ENCODE data around the gene GPR37L1. TPM values are rescaled to one million over a fixed set of nuclear protein-coding genes. Genes with fewer than 3 reads are reported as not detected.

GPR37L1 gene
- total RNA-seq, 5 donors from 2014 or later (not counting 1 experiment from before 2014, with no cell fraction given): not detected

GRCh38 chr1:202127061-202127460 is 4.3 kb downstream of the GPR37L1 start:
- H3K27me3 Mint-ChIP-seq: peaks cover 3 to 12% of the 10 kb centered on the region in 2 donors
- peaks cover 0 to 6% (median 4%) of the 10 kb centered on the region in 3 donors for H3K4me1 Mint-ChIP-seq
- peaks cover 0 to 17% of the 10 kb centered on the region in 2 experiments for H3K27me3 ChIP-seq (replicated peaks in 1 of 2; ENCODE audit: control insufficient read depth in 2 of 2, extremely low read depth in 1 of 2, insufficient read depth in 2 of 2, low read length in 1 of 2)
- no peaks in the 10 kb centered on the region for H3K9me3 Mint-ChIP-seq
- no CpG with 5 or more reads among the region's 6 CpGs for WGBS (ENCODE audit: insufficient coverage)
- H3K4me3 Mint-ChIP-seq: no peak overlapping the region
- no peaks in the 10 kb centered on the region for H3K9me3 ChIP-seq
- H3K27ac ChIP-seq (ENCODE audit: low read length): no peak overlapping the region
- no peak overlapping the region for H3K4me3 ChIP-seq (ENCODE audit: control insufficient read depth in 1 of 2, extremely low read depth in 1 of 2, low read length in 1 of 2)
- no peaks in the 10 kb centered on the region for H3K36me3 Mint-ChIP-seq
- peaks cover 0 to 3% of the 10 kb centered on the region in 2 donors for H3K36me3 ChIP-seq (ENCODE audit: control insufficient read depth in 2 of 2, extremely low read depth in 1 of 2, insufficient read depth in 1 of 2, low read length in 1 of 2)
- ChIA-PET CTCF (interaction anchor here in 1 of 2 donors (0.7 kb wide), 1 partner anchor 449 kb away, joined by 3 read pairs; no protein-coding TSS in a partner anchor), POLR2A (no interaction called here)
- H3K27ac Mint-ChIP-seq: no peak overlapping the region
- DNase-seq: no peak
- ATAC-seq (replicated peaks in 1 of 4): no peak
- no peaks in the 10 kb centered on the region for H3K4me1 ChIP-seq (ENCODE audit: control insufficient read depth in 1 of 2, extremely low read depth in 1 of 2, insufficient read depth in 2 of 2, low read length in 2 of 2)

- Mint-ChIP-seq H3K27me3 (peaks cover 3 to 12% of the 10 kb centered on the region in 2 donors), H3K27ac (no peak overlapping the region), H3K4me1 (peaks cover 0 to 6% (median 4%) of the 10 kb centered on the region in 3 donors), H3K4me3 (no peak overlapping the region), H3K36me3 (peaks cover 2% of the 10 kb centered on the region), H3K9me3 (no peaks in the 10 kb centered on the region)
- Histone ChIP-seq H3K4me3 (ENCODE audit: control insufficient read depth in 1 of 2, extremely low read depth in 1 of 2, low read length in 1 of 2) (no peak overlapping the region), H3K27me3 (replicated peaks in 1 of 2; ENCODE audit: control insufficient read depth in 2 of 2, extremely low read depth in 1 of 2, insufficient read depth in 2 of 2, low read length in 1 of 2) (peaks cover 0 to 10% of the 10 kb centered on the region in 2 experiments), H3K36me3 (ENCODE audit: control insufficient read depth in 2 of 2, extremely low read depth in 1 of 2, insufficient read depth in 1 of 2, low read length in 1 of 2) (peaks cover 0 to 12% of the 10 kb centered on the region in 2 donors), H3K4me1 (ENCODE audit: control insufficient read depth in 1 of 2, extremely low read depth in 1 of 2, insufficient read depth in 2 of 2, low read length in 2 of 2) (no peaks in the 10 kb centered on the region), H3K27ac (ENCODE audit: low read length) (no peak overlapping the region), H3K9me3 (no peaks in the 10 kb centered on the region)
- CTCF ChIA-PET: no interaction called here
- ATAC-seq (replicated peaks in 1 of 4): peak in 2 of 4 experiments; percentile 9 to 24
- 91% methylated on average over 18 of the region's 26 CpGs for WGBS (ENCODE audit: insufficient coverage)
- POLR2A ChIA-PET: no interaction called here
- DNase-seq: no peak
Observed at GRCh38 chr1:202127836-202128622, 5.3 kb downstream of the GPR37L1 start.

GRCh38 chr1:202129453-202130296 is 7.0 kb downstream of the GPR37L1 start:
- no peak overlapping the region for H3K27ac Mint-ChIP-seq
- CTCF ChIA-PET: interaction anchor here in 1 of 2 donors (0.6 kb wide), 2 partner anchors 46 to 260 kb away, joined by 3 to 8 read pairs; no protein-coding TSS in a partner anchor

GRCh38 chr1:202130297-202130721 is 7.6 kb downstream of the GPR37L1 start:
- H3K9me3 Mint-ChIP-seq: no peaks in the 10 kb centered on the region
- peaks cover 0 to 6% (median 4%) of the 10 kb centered on the region in 3 donors for H3K4me1 Mint-ChIP-seq
- DNase-seq (no peak), ATAC-seq (replicated peaks in 1 of 4) (no peak)
- Histone ChIP-seq H3K27me3 (replicated peaks in 1 of 2; ENCODE audit: control insufficient read depth in 2 of 2, extremely low read depth in 1 of 2, insufficient read depth in 2 of 2, low read length in 1 of 2) (peaks cover 0 to 2% of the 10 kb centered on the region in 2 experiments), H3K27ac (ENCODE audit: low read length) (no peak overlapping the region), H3K4me1 (ENCODE audit: control insufficient read depth in 1 of 2, extremely low read depth in 1 of 2, insufficient read depth in 2 of 2, low read length in 2 of 2) (no peaks in the 10 kb centered on the region), H3K36me3 (ENCODE audit: control insufficient read depth in 2 of 2, extremely low read depth in 1 of 2, insufficient read depth in 1 of 2, low read length in 1 of 2) (peaks cover 5 to 33% of the 10 kb centered on the region in 2 donors), H3K4me3 (ENCODE audit: control insufficient read depth in 1 of 2, extremely low read depth in 1 of 2, low read length in 1 of 2) (no peak overlapping the region), H3K9me3 (no peaks in the 10 kb centered on the region)
- no peak overlapping the region for H3K4me3 Mint-ChIP-seq
- H3K27me3 Mint-ChIP-seq: peaks cover 0 to 6% of the 10 kb centered on the region in 2 donors
- WGBS (ENCODE audit: insufficient coverage): 64% methylated on average over 3 of the region's 11 CpGs
- ChIA-PET POLR2A (no interaction called here), CTCF (no interaction called here)
- peaks cover 8% of the 10 kb centered on the region for H3K36me3 Mint-ChIP-seq
- no peak overlapping the region for H3K27ac Mint-ChIP-seq

More at GRCh38 chr1:202129453-202130296, 7.0 kb downstream of the GPR37L1 start:
- Histone ChIP-seq H3K4me1 (ENCODE audit: control insufficient read depth in 1 of 2, extremely low read depth in 1 of 2, insufficient read depth in 2 of 2, low read length in 2 of 2) (no peaks in the 10 kb centered on the region), H3K27me3 (replicated peaks in 1 of 2; ENCODE audit: control insufficient read depth in 2 of 2, extremely low read depth in 1 of 2, insufficient read depth in 2 of 2, low read length in 1 of 2) (peaks cover 0 to 2% of the 10 kb centered on the region in 2 experiments), H3K27ac (ENCODE audit: low read length) (no peak overlapping the region), H3K9me3 (no peaks in the 10 kb centered on the region), H3K36me3 (ENCODE audit: control insufficient read depth in 2 of 2, extremely low read depth in 1 of 2, insufficient read depth in 1 of 2, low read length in 1 of 2) (peaks cover 3 to 28% of the 10 kb centered on the region in 2 donors), H3K4me3 (ENCODE audit: control insufficient read depth in 1 of 2, extremely low read depth in 1 of 2, low read length in 1 of 2) (no peak overlapping the region)
- peaks cover 0 to 6% (median 4%) of the 10 kb centered on the region in 3 donors for H3K4me1 Mint-ChIP-seq
- ATAC-seq (replicated peaks in 1 of 4) (no peak), DNase-seq (no peak)
- H3K4me3 Mint-ChIP-seq: no peak overlapping the region
- H3K27me3 Mint-ChIP-seq: peaks cover under 1 to 6% of the 10 kb centered on the region in 2 donors
- WGBS (ENCODE audit: insufficient coverage): 86% methylated on average over 6 of the region's 8 CpGs
- peaks cover 5% of the 10 kb centered on the region for H3K36me3 Mint-ChIP-seq
- no peaks in the 10 kb centered on the region for H3K9me3 Mint-ChIP-seq
- POLR2A ChIA-PET: interaction anchor here in 1 of 2 donors (0.6 kb wide), 1 partner anchor 660 kb away, joined by 5 read pairs; no protein-coding TSS in a partner anchor

- no peak overlapping the region for H3K27ac Mint-ChIP-seq
- DNase-seq: no peak
- ChIA-PET CTCF (no interaction called here), POLR2A (no interaction called here)
- peaks cover 8% of the 10 kb centered on the region for H3K36me3 Mint-ChIP-seq
- no peaks in the 10 kb centered on the region for H3K9me3 Mint-ChIP-seq
- no peak overlapping the region for H3K27ac ChIP-seq (ENCODE audit: low read length)
- no peaks in the 10 kb centered on the region for H3K9me3 ChIP-seq
- H3K27me3 Mint-ChIP-seq: peaks cover 0 to 6% of the 10 kb centered on the region in 2 donors
- no peaks in the 10 kb centered on the region for H3K4me1 ChIP-seq (ENCODE audit: control insufficient read depth in 1 of 2, extremely low read depth in 1 of 2, insufficient read depth in 2 of 2, low read length in 2 of 2)
- H3K36me3 ChIP-seq (ENCODE audit: control insufficient read depth in 2 of 2, extremely low read depth in 1 of 2, insufficient read depth in 1 of 2, low read length in 1 of 2): peaks cover 8 to 40% of the 10 kb centered on the region in 2 donors
- 89% methylated on average over 6 of the region's 9 CpGs for WGBS (ENCODE audit: insufficient coverage)
- H3K4me3 Mint-ChIP-seq: no peak overlapping the region
- no peak for ATAC-seq (replicated peaks in 1 of 4)
- peaks cover 0 to 2% of the 10 kb centered on the region in 2 experiments for H3K27me3 ChIP-seq (replicated peaks in 1 of 2; ENCODE audit: control insufficient read depth in 2 of 2, extremely low read depth in 1 of 2, insufficient read depth in 2 of 2, low read length in 1 of 2)
- H3K4me1 Mint-ChIP-seq: peaks cover 0 to 6% (median 4%) of the 10 kb centered on the region in 3 donors
- no peak overlapping the region for H3K4me3 ChIP-seq (ENCODE audit: control insufficient read depth in 1 of 2, extremely low read depth in 1 of 2, low read length in 1 of 2)
Observed at GRCh38 chr1:202130816-202131522, 8.3 kb downstream of the GPR37L1 start.
